ENCODE results near the gene HOXC6.
"Not testable (repeated sequence)": the region's sequence is repeated elsewhere in the genome, so short reads cannot be mapped to it uniquely, and the experiment has no call there.

HOXC6 gene

GRCh38 chr12:54031480-54031879, 3.2 kb downstream of the HOXC6 start:
- no peak for DNase-seq

- DNase-seq = no peak
These were observed 3.9 kb downstream of the HOXC6 start for GRCh38 chr12:54032086-54032619.

- DNase-seq = peak; percentile 86
These were observed 4.4 kb downstream of the HOXC6 start, which contains the start of gene HOXC5 for GRCh38 chr12:54032627-54033100. Gene HOXC5 (plus strand): TSS chr12:54033050. CDS start chr12:54033123, 73 bp downstream.

- DNase-seq = no peak
These were observed 5.1 kb downstream of the HOXC6 start for GRCh38 chr12:54033106-54033979.

GRCh38 chr12:54033980-54034784, 5.9 kb downstream of the HOXC6 start:
- no peak for DNase-seq

- DNase-seq = no peak
These were observed 6.6 kb downstream of the HOXC6 start for GRCh38 chr12:54034785-54035310.

GRCh38 chr12:54035568-54036264, 7.5 kb downstream of the HOXC6 start:
- no peak for DNase-seq

GRCh38 chr12:54036620-54037359, 8.6 kb downstream of the HOXC6 start:
- peak; percentile 57 for DNase-seq

GRCh38 chr12:54037360-54038283, 9.4 kb downstream of the HOXC6 start:
- DNase-seq = no peak

GRCh38 chr12:54038284-54038870, 10.1 kb downstream of the HOXC6 start:
- DNase-seq = no peak

- no peak for DNase-seq
These were observed 10.7 kb downstream of the HOXC6 start for GRCh38 chr12:54038871-54039414.

- DNase-seq = no peak
These were observed 11.3 kb downstream of the HOXC6 start for GRCh38 chr12:54039417-54040147.

GRCh38 chr12:54040148-54040494, 11.9 kb downstream of the HOXC6 start:
- DNase-seq = no peak

- DNase-seq = no peak
These were observed 12.4 kb downstream of the HOXC6 start for GRCh38 chr12:54040648-54041047.

- no peak for DNase-seq
These were observed 13.0 kb downstream of the HOXC6 start for GRCh38 chr12:54041097-54041690.

GRCh38 chr12:54042033-54042432, 13.8 kb downstream of the HOXC6 start:
- DNase-seq = not testable (repeated sequence)

GRCh38 chr12:54042970-54043853, 15.0 kb downstream of the HOXC6 start:
- DNase-seq = no peak

Data from NCI-H446 treated with DMSO at 0.1 percent for 48 hours (cell line).